H1 (cell line): ENCODE measurements around the gene SELENOI. TPM values are rescaled to one million over a fixed set of nuclear protein-coding genes. Genes with fewer than 3 reads are reported as not detected.
A peak's percentile ranks its signal among the peaks of the same experiment; 100 is the strongest.

Experiments
- CTCF ChIA-PET: fragments of 300-600 bp; sonication (Branson Sonifier 250); formaldehyde crosslinking; loops from one replicate; lab custom pipeline; 2021; ENCODE audit not compliant: partially characterized antibody; lab: Charles Lee
- POLR2A ChIA-PET: fragments of 300-600 bp; sonication (Branson Sonifier 250); formaldehyde crosslinking; loops from one replicate; lab custom pipeline; 2021; ENCODE audit warnings: inconsistent platforms; ENCODE audit not compliant: partially characterized antibody; lab: Charles Lee
- DNase-seq, 2 experiments: peaks; one replicate each; pipeline versions ENCODE4 v3.0.0 to v3.0.0-alpha.2; 2010 to 2022; ENCODE audit warnings: low spot score in 2 of 2, low read depth in 1 of 2, mixed read lengths in 1 of 2
- FAIRE-seq: peaks from 2 replicates; lab custom pipeline; 2011; peaks lifted over from hg19 to GRCh38; lab: Jason Lieb, UNC
- H2AFZ ChIP-seq: 2 replicates; pipeline ENCODE4 v1.8.1; 2012; ENCODE audit warnings: low read length, inconsistent platforms
- H2AK5ac ChIP-seq: 2 replicates; pipeline ENCODE4 v1.6.1; 2013; ENCODE audit warnings: low read depth, low read length
- H2BK120ac ChIP-seq: replicated peaks from 2 replicates; pipeline ENCODE3; 2013; ENCODE audit warnings: low read depth, low read length, inconsistent platforms
- H2BK12ac ChIP-seq: 2 replicates; pipeline ENCODE4 v1.6.1; 2013; ENCODE audit warnings: low read depth, low read length
- H2BK15ac ChIP-seq: 2 replicates; pipeline ENCODE4 v1.6.1; 2013; ENCODE audit warnings: low read length
- H2BK20ac ChIP-seq: 2 replicates; pipeline ENCODE4 v1.6.1; 2013; ENCODE audit warnings: low read length
- H2BK5ac ChIP-seq: 2 replicates; pipeline ENCODE4 v1.6.1; 2013; ENCODE audit warnings: low read depth, low read length
- H3K14ac ChIP-seq: 2 replicates; pipeline ENCODE4 v1.6.1; 2013; ENCODE audit warnings: inconsistent platforms; ENCODE audit not compliant: insufficient read length
- H3K18ac ChIP-seq: 2 replicates; pipeline ENCODE4 v1.6.1; 2013; ENCODE audit warnings: low read length; ENCODE audit errors: extremely low read depth
- H3K23ac ChIP-seq: 2 replicates; pipeline ENCODE4 v1.6.1; 2013; ENCODE audit warnings: inconsistent platforms; ENCODE audit not compliant: insufficient read length
- H3K23me2 ChIP-seq: 2 replicates; pipeline ENCODE4 v1.6.1; 2013; ENCODE audit warnings: low read depth, low read length
- H3K27ac ChIP-seq: 2 replicates; pipeline ENCODE4 v1.6.1; 2011; ENCODE audit warnings: low read depth, low read length, inconsistent platforms
- H3K27me3 ChIP-seq, 4 experiments: replicated peaks in 1 of 4; 1 replicate in 1 of 4; 2 replicates in 3 of 4; pipeline versions ENCODE4 v1.6.1 to v1.8.1; 2011 to 2013; ENCODE audit warnings: low read length in 3 of 4, mild to moderate bottlenecking in 3 of 4, inconsistent platforms in 2 of 4, mixed read lengths in 2 of 4, moderate library complexity in 1 of 4; ENCODE audit not compliant: control insufficient read depth in 3 of 4, insufficient read depth in 3 of 4; ENCODE audit errors: extremely low read depth in 1 of 4
- H3K36me3 ChIP-seq, 4 experiments: 2 replicates each; pipeline versions ENCODE4 v1.6.1 to v1.8.1; 2011 to 2013; ENCODE audit warnings: mild to moderate bottlenecking in 4 of 4, low read length in 3 of 4, moderate library complexity in 2 of 4, control low read depth in 1 of 4, inconsistent platforms in 1 of 4; ENCODE audit not compliant: insufficient read depth in 4 of 4, control insufficient read depth in 2 of 4
- H3K4ac ChIP-seq: replicated peaks from 2 replicates; pipeline ENCODE3; 2013; ENCODE audit warnings: low read length, low read depth, mixed read lengths, inconsistent platforms; ENCODE audit not compliant: insufficient read length
- H3K4me1 ChIP-seq, 4 experiments: replicated peaks in 1 of 4; 1 replicate in 1 of 4; 2 replicates in 3 of 4; pipeline versions ENCODE4 v1.6.1 to v1.8.1; 2011 to 2013; ENCODE audit warnings: low read length in 3 of 4, inconsistent platforms in 2 of 4, mixed read lengths in 1 of 4; ENCODE audit not compliant: insufficient read depth in 4 of 4, control insufficient read depth in 3 of 4
- H3K4me2 ChIP-seq, 2 experiments: 2 replicates each; pipeline versions ENCODE4 v1.6.1 to v1.8.1; 2011 to 2013; ENCODE audit warnings: low read depth in 2 of 2, low read length in 2 of 2, control low read depth in 1 of 2, inconsistent platforms in 1 of 2, mild to moderate bottlenecking in 1 of 2; ENCODE audit not compliant: insufficient read depth in 1 of 2
- H3K4me3 ChIP-seq, 4 experiments: fragments of 200-600, 300-600 bp in 1 of 4; sonication (generic), shearing (Covaris generic), sonication (Bioruptor Twin) in 1 of 4; 2 replicates each; pipeline versions ENCODE4 v1.5.1 to v1.8.1; 2011 to 2016; ENCODE audit warnings: low read length in 4 of 4, low read depth in 3 of 4, control low read depth in 2 of 4, inconsistent platforms in 2 of 4, mild to moderate bottlenecking in 2 of 4, mixed read lengths in 1 of 4, moderate library complexity in 1 of 4; ENCODE audit not compliant: insufficient read depth in 2 of 4; ENCODE audit errors: extremely low read depth in 1 of 4
- H3K56ac ChIP-seq: replicated peaks from 2 replicates; pipeline ENCODE3; 2013; ENCODE audit warnings: low read depth, mild to moderate bottlenecking, mixed read lengths, low read length, inconsistent platforms; ENCODE audit not compliant: insufficient read length
- H3K79me1 ChIP-seq: 2 replicates; pipeline ENCODE4 v1.6.1; 2013; ENCODE audit warnings: low read depth, low read length, control low read depth
- H3K79me2 ChIP-seq, 2 experiments: 2 replicates each; pipeline versions ENCODE4 v1.6.1 to v1.8.1; 2012 to 2013; ENCODE audit warnings: low read length in 2 of 2, mild to moderate bottlenecking in 2 of 2, inconsistent platforms in 1 of 2; ENCODE audit not compliant: insufficient read depth in 2 of 2, control insufficient read depth in 1 of 2
- H3K9ac ChIP-seq, 4 experiments: replicated peaks in 1 of 4; 1 replicate in 1 of 4; 2 replicates in 3 of 4; pipeline versions ENCODE4 v1.6.1 to v1.8.1; 2011 to 2013; ENCODE audit warnings: low read depth in 3 of 4, low read length in 3 of 4, control low read depth in 2 of 4, mild to moderate bottlenecking in 2 of 4, moderate library complexity in 2 of 4, inconsistent platforms in 1 of 4; ENCODE audit errors: extremely low read depth in 1 of 4
- H3K9me3 ChIP-seq, 2 experiments: 2 replicates each; pipeline versions ENCODE4 v1.6.1 to v1.8.1; 2012 to 2013; ENCODE audit warnings: mild to moderate bottlenecking in 2 of 2, moderate library complexity in 2 of 2, control low read depth in 1 of 2, inconsistent platforms in 1 of 2, low read depth in 1 of 2, low read length in 1 of 2, mixed read lengths in 1 of 2; ENCODE audit not compliant: insufficient read depth in 2 of 2
- H4K20me1 ChIP-seq, 2 experiments: replicated peaks in 1 of 2; 2 replicates each; pipeline versions ENCODE3 to v1.8.1; 2011 to 2013; ENCODE audit warnings: inconsistent platforms in 2 of 2, low read length in 2 of 2, mild to moderate bottlenecking in 1 of 2; ENCODE audit not compliant: insufficient read depth in 2 of 2, control insufficient read depth in 1 of 2
- H4K5ac ChIP-seq: 2 replicates; pipeline ENCODE4 v1.6.1; 2013; ENCODE audit warnings: low read length, low read depth, mixed read lengths, inconsistent platforms; ENCODE audit not compliant: insufficient read length
- H4K8ac ChIP-seq: 2 replicates; pipeline ENCODE4 v1.8.0; 2013; ENCODE audit warnings: mild to moderate bottlenecking, moderate library complexity, low read length, inconsistent platforms; ENCODE audit not compliant: insufficient read depth; ENCODE audit errors: extremely low read depth
- H4K91ac ChIP-seq: replicated peaks from 2 replicates; pipeline ENCODE3; 2013; ENCODE audit warnings: low read length, mixed read lengths, inconsistent platforms; ENCODE audit not compliant: insufficient read length
- CHD1 ChIP-seq: IDR thresholded peaks from 2 replicates; pipeline ENCODE4 v1.6.1; 2012; ENCODE audit warnings: low read depth, low read length, improper control_type of control experiment
- EP300 ChIP-seq, 2 experiments: IDR thresholded peaks; 1 replicate in 1 of 2; 2 replicates in 1 of 2; pipeline ENCODE4 v1.6.1; 2011 to 2012; ENCODE audit warnings: low read depth in 2 of 2, low read length in 2 of 2, mild to moderate bottlenecking in 2 of 2, borderline replicate concordance in 1 of 2, inconsistent platforms in 1 of 2, moderate library complexity in 1 of 2
- GABPA ChIP-seq: IDR thresholded peaks from 2 replicates; pipeline ENCODE4 v1.6.1; 2011; ENCODE audit warnings: mild to moderate bottlenecking, low read length, moderate library complexity, borderline replicate concordance; ENCODE audit not compliant: insufficient read depth
- KDM4A ChIP-seq: IDR thresholded peaks from one replicate; pipeline ENCODE4 v1.7.1; 2012; ENCODE audit warnings: low read depth, mild to moderate bottlenecking, moderate library complexity, low read length, inconsistent platforms; ENCODE audit not compliant: severe bottlenecking
- SAP30 ChIP-seq: fragments of 300-600 bp; sonication (generic); IDR thresholded peaks from 2 replicates; pipeline ENCODE4 v1.7.1; 2012; ENCODE audit warnings: low read length, moderate library complexity, mild to moderate bottlenecking, inconsistent platforms; ENCODE audit not compliant: insufficient read depth, insufficient replicate concordance
- SP1 ChIP-seq: IDR thresholded peaks from 2 replicates; pipeline ENCODE4 v1.6.1; 2011; ENCODE audit warnings: low read depth, low read length
- SUZ12 ChIP-seq: fragments of 200-600 bp; sonication (generic); IDR thresholded peaks from 2 replicates; pipeline ENCODE4 v1.6.1; 2012; ENCODE audit warnings: mild to moderate bottlenecking, inconsistent platforms, low read length, moderate library complexity, mixed read lengths
- TBP ChIP-seq: IDR thresholded peaks from 2 replicates; pipeline ENCODE4 v1.6.1; 2011; ENCODE audit warnings: low read depth, low read length, improper control_type of control experiment
- TEAD4 ChIP-seq: IDR thresholded peaks from 2 replicates; pipeline ENCODE4 v1.6.1; 2012; ENCODE audit warnings: low read depth, low read length, inconsistent platforms, mixed read lengths
- WGBS, 2 experiments: shearing (Covaris generic) in 1 of 2; methylation state at CpG; one replicate each; pipeline versions ENCODE4 v1.1.6 to v1.1.7; 2013 to 2015; ENCODE audit warnings: low lambda C conversion rate in 2 of 2, mixed read lengths in 2 of 2, inconsistent platforms in 1 of 2, low coverage in 1 of 2, missing lambda C conversion rate in 1 of 2; ENCODE audit not compliant: insufficient replicate concordance in 2 of 2, insufficient coverage in 1 of 2, insufficient read length in 1 of 2; ENCODE audit errors: extremely low coverage in 1 of 2, missing lambda C conversion rate in 1 of 2; 5-methylcytosine and 5-hydroxymethylcytosine counted together
- polyA plus RNA-seq, 7 experiments: library from polyadenylated mRNA; depleted of rRNA in 3 of 7; stranded (reverse) in 5 of 7; unstranded in 2 of 7; fragments of >200 nt in 5 of 7; fragments of 200-250 nt in 2 of 7; gene quantifications; 1 replicate in 5 of 7; 2 replicates in 1 of 7; 4 replicates in 1 of 7; pipeline versions ENCODE4 v1.2.1 to v1.2.3, GENCODE V29; 2011 to 2013; ENCODE audit warnings: missing spikeins in 2 of 7, mixed read lengths in 2 of 7
- total RNA-seq: library from RNA; stranded (reverse); fragmentation: NEBNext Ultra II Directional; extraction: Animal tissue kit (Norgen Biotek cat#: 25700); gene quantifications from 2 replicates; pipeline ENCODE4 v1.2.1, GENCODE V29; 2021
- TF ChIP-seq, protein P1 (sequence below): IDR thresholded peaks from 2 replicates; pipeline ENCODE4 v1.6.1; 2012; ENCODE audit warnings: inconsistent platforms

Gene SELENOI
- total and polyA plus RNA-seq, 2 of the 8 experiments (the other 6 are each of a cell fraction or from before 2014, with no cell fraction given): 15.9 to 63.8 TPM

DNA sequence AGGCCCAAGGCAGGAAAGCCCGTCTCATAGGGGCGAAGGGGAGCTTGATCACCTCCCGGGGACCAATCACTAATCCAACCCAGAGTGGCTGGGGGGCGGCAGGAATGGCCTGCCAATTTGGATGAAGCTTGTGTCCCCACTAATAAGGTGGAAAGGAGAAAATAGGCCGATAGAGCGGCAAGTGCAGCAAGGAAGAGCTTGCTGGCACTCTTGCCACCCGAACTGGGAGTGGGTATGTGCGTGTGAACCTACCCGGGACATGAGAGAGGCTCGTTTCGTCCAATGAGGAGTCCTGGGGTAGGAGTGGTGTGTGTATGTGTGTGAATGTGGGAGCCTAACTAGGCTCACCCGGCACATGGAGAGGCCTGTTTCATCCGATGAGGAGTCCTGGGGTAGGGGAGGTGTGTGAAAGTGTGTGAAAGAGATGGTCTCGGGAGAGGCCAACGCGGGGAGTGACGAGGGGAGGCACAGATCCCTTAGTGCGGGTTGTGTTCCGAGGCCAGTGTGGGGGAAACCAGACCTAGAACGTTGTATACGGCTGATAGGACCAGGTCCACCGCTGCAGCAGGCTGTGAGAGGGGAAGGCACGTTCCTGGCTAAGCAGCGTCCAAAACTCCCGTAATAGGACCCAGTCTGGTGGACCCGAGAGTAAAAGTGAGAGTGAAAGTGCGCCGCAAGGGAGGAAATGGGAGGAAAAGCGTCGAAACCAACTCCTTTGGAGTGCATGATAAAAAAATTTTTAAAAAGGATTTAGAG lies 47.1 kb upstream of the SELENOI start:
- ChIA-PET CTCF (interaction anchor here (0.6 to 2.2 kb wide), 7 partner anchors 15 to 718 kb away, joined by 3 to 6 read pairs (median 4); no protein-coding TSS in a partner anchor), POLR2A (interaction anchor here (0.7 to 4.4 kb wide), 12 partner anchors 9 to 198 kb away, joined by 3 to 37 read pairs (median 4); partner anchors contain the start of genes HADHA, HADHB and SELENOI)
- Histone ChIP-seq H2BK120ac (peak overlapping the region; percentile 25), H3K27ac (peak overlapping the region; percentile 91), H4K5ac (peak overlapping the region; percentile 76), H2AK5ac (no peak overlapping the region; the same call in 1 of the 2 replicates), H3K4me1 (peaks cover 10 to 17% (median 11%) of the 10 kb centered on the region in 4 experiments), H3K27me3 (no peaks in the 10 kb centered on the region), H3K23me2 (peaks cover 14% of the 10 kb centered on the region), H2BK12ac (peak overlapping the region; percentile 87), H3K9ac (peak overlapping the region; percentile 58 to 81 (median 70)), H3K9me3 (no peaks in the 10 kb centered on the region), H2BK5ac (peak overlapping the region; percentile 99), H4K8ac (peak overlapping the region; percentile 81), H3K4me3 (peak overlapping the region; percentile 47 to 78 (median 70)), H3K4me2 (peak overlapping the region; percentile 88 to 99), H2AFZ (peak overlapping the region; percentile 76), H3K36me3 (no peaks in the 10 kb centered on the region), H4K20me1 (no peaks in the 10 kb centered on the region), H3K18ac (peak overlapping the region; percentile 97), H2BK20ac (peak overlapping the region; percentile 91), H3K14ac (no peak overlapping the region), H3K23ac (no peak overlapping the region), H3K56ac (no peak overlapping the region), H3K79me2 (peaks cover 0 to 12% of the 10 kb centered on the region in 2 experiments; a peak in 2 of 4 replicates), H4K91ac (peak overlapping the region; percentile 84), H2BK15ac (peak overlapping the region; percentile 3; the same call in 1 of the 2 replicates), H3K79me1 (no peaks in the 10 kb centered on the region), H3K4ac (no peak overlapping the region)
- WGBS, 2 experiments: 3% methylated on average over 25 of the region's 30 CpGs; no CpG with 5 or more reads in 1 of the 2 experiments
- DNase-seq (peak in 1 of 2 experiments; percentile 71), FAIRE-seq (no peak)
- TF ChIP-seq SUZ12: no peak
- no peak for TF ChIP-seq TBP
- TF ChIP-seq, protein P1, sequence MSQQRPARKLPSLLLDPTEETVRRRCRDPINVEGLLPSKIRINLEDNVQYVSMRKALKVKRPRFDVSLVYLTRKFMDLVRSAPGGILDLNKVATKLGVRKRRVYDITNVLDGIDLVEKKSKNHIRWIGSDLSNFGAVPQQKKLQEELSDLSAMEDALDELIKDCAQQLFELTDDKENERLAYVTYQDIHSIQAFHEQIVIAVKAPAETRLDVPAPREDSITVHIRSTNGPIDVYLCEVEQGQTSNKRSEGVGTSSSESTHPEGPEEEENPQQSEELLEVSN: peak; percentile 46; the same call in 1 of the 2 replicates
- TF ChIP-seq CHD1: 0 out of 2 replicates have a peak, but pooled peaks have one; percentile 41
- TF ChIP-seq GABPA: no peak
- peak; percentile 45 for TF ChIP-seq SAP30
- no peak for TF ChIP-seq EP300 (IDR thresholded peaks at IDR 0.05; ENCODE audit: borderline replicate concordance in 1 of 2, low read depth in 2 of 2, low read length in 2 of 2)
- no peak for TF ChIP-seq TEAD4
- TF ChIP-seq KDM4A: peak; percentile 41
- no peak for TF ChIP-seq SP1
